Measurements from ENCODE around the gene EEF1AKMT3.
"Not testable (repeated sequence)": the region's sequence is repeated elsewhere in the genome, so short reads cannot be mapped to it uniquely, and the experiment has no call there.

The EEF1AKMT3 gene

GRCh38 chr12:57817261-57817989 is 45.0 kb downstream of the EEF1AKMT3 start:
- DNase-seq (ENCODE audit: low read depth), result no peak

DNA sequence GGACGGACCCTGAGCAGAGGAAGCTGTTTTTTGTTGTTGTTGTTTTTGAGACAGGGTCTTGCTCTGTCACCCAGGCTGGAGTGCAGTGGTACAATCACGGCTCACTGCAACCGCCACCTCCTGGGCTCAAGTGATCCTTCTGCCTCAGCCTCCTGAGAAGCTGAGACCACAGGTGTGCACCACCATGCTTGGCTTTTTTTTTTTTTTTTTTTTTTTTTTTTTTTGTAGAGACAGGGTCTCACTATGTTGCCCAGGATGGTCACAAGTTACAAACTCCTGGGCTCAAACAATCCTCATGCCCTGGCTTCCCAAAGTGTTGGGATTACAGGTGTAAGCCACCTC is 45.5 kb downstream of the EEF1AKMT3 start:
- not testable (repeated sequence) for DNase-seq (ENCODE audit: low read depth)

- DNase-seq (ENCODE audit: low read depth), result not testable (repeated sequence)
These were observed 47.7 kb downstream of the EEF1AKMT3 start for GRCh38 chr12:57820119-57820518.

- DNase-seq (ENCODE audit: low read depth), result not testable (repeated sequence)
These were observed 48.6 kb downstream of the EEF1AKMT3 start for GRCh38 chr12:57821015-57821414.

GRCh38 chr12:57821474-57822214 is 49.2 kb downstream of the EEF1AKMT3 start:
- DNase-seq (ENCODE audit: low read depth), result no peak

DNA sequence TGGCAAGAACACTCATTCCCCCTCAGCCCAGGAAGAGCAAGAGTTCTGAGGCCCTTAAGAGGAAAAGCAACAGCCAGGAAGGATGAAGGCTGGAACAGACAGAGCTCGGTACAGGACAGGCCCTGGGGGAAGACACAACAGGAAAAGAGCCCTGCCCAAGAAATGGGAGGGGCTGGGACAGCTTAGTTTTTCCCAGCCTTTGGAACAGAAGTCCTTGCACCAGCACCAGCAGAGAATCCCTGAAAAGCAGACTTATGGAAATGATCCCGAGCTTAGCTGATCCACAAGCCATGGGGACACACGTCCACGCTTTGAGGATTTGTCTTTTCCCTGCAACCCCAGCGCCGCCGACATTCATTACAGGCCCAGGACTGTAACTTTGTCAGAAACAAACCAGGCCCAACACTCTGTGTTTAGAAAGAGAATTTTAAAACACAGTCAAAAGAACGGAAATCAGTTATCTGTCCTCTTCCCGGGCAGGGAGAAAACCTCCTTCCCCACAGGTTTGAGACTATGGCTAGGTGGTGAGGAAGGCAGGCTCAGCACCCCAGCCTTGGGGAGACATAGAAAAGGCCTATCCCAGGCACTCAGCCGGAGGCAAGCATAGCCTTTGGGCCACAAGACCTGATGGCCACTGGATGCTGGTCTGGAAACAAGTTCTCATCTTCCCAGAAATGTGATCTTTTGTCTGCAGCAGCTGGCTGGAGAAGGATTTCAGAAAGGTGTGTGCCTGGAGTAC is 50.1 kb downstream of the EEF1AKMT3 start:
- no peak for DNase-seq (ENCODE audit: low read depth)

- no peak for DNase-seq (ENCODE audit: low read depth)
These were observed 50.9 kb downstream of the EEF1AKMT3 start for GRCh38 chr12:57823131-57823907.

DNA sequence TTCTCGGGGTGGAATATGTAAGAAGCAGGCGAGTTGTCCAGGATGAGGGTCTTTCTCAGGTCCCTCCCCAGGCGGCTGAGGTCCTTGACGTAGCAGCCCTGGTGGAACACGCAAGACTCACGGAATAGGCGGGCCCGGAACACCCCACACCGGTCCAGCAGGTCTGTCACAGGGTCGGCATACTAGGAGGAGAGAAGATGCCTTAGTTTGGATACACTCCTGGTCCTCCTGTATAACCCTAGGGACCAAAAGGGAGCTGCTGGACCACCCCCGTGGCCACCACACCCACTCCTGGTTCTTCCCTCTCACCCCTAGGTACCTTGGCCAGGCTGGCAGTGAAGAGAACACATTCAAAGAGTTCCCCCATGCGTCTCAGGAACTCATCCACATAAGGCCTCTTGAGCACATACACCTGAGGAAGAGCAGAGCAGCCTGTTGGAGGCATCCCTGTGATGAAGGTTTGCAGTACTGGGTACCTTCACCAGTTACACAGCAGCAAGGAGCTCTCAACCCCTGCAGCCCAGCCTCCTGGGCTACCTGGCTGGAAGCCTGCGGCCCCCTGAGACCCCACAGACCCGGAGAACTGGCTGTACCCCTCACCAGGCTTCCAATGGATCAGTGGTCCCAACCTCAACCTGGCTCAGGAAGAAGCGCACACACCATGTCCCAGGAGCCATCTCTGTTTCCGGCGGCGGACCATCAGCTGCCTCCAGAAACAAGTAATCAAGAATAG is 51.7 kb downstream of the EEF1AKMT3 start:
- no peak for DNase-seq (ENCODE audit: low read depth)

DNA sequence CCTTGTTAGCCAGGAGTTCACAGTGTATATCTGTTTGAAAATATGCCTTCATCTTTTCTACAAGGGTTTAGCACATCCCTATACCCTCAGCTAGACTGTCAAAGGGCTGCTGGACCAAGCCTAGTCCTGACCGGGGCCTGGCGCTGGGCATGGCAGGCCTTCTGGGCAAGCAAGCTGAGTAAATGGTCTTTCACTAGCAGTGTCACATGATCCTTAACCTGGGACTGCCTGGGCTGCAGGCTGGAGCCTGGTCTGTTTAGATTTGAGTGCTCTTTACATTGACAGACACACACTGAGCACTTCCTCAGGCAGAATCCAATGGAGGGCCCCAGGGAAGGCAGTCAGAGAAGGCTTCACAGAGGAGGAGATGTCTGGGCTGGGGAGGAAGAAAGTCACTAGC is 53.0 kb downstream of the EEF1AKMT3 start:
- DNase-seq (ENCODE audit: low read depth), result no peak

- no peak for DNase-seq (ENCODE audit: low read depth)
These were observed 54.0 kb downstream of the EEF1AKMT3 start for GRCh38 chr12:57826400-57826799.

- DNase-seq (ENCODE audit: low read depth), result no peak
These were observed 54.6 kb downstream of the EEF1AKMT3 start for GRCh38 chr12:57826966-57827365.

GRCh38 chr12:57829025-57829777 is 56.8 kb downstream of the EEF1AKMT3 start:
- DNase-seq (ENCODE audit: low read depth), result no peak

GRCh38 chr12:57830393-57830792 is 58.0 kb downstream of the EEF1AKMT3 start:
- DNase-seq (ENCODE audit: low read depth), result no peak
